Motor neuron (in vitro differentiated cells): Measurements from ENCODE around the gene HEXIM1. TPM values are rescaled to one million over a fixed set of nuclear protein-coding genes. Genes with fewer than 3 reads are reported as not detected.
A peak's percentile ranks its signal among the peaks of the same experiment; 100 is the strongest.

Experiments used
- ATAC-seq, 8 experiments: fragments of 200-7000 bp; cut with Tn5 transposase; replicated peaks in 6 of 8; 2 replicates each; pipeline ENCODE4 v1.8.0; 2021; ENCODE audit warnings: mild to moderate bottlenecking in 8 of 8, moderate library complexity in 8 of 8
- H3K27ac ChIP-seq, 2 donors: fragments of 250-450 bp; sonication (Bioruptor Pico); 2 replicates each; pipeline ENCODE4 v1.9.0; 2021; ENCODE audit warnings: antibody characterized with exemption in 2 of 2, mild to moderate bottlenecking in 2 of 2, moderate library complexity in 1 of 2
- H3K4me1 ChIP-seq, 2 donors: fragments of 250-450 bp; sonication (Bioruptor Pico); replicated peaks in 1 of 2; 2 replicates each; pipeline ENCODE4 v1.6.1; 2021; ENCODE audit warnings: antibody characterized with exemption in 2 of 2, mild to moderate bottlenecking in 2 of 2, moderate library complexity in 1 of 2
- H3K4me3 ChIP-seq, 5 donors: fragments of 250-450 bp; sonication (Bioruptor Pico); 2 replicates each; pipeline ENCODE4 v1.9.0; 2021; ENCODE audit warnings: antibody characterized with exemption in 5 of 5, mild to moderate bottlenecking in 5 of 5, moderate library complexity in 4 of 5
- WGBS, 10 experiments: fragments of 450-650 bp; shearing (Covaris generic); methylation state at CpG; one replicate each; pipeline ENCODE4 v1.0.0; 2022; 5-methylcytosine and 5-hydroxymethylcytosine counted together
- in situ Hi-C, 9 experiments: fragments of 400-800 bp; cut with MboI; loops; one replicate each; pipeline ENCODE4 v1.15.0; 2021; ENCODE audit warnings: low sequenced_read_pairs in 9 of 9, low pct_unique_long_range_greater_than_20kb in 2 of 9; ENCODE audit not compliant: unreplicated experiment in 9 of 9
- total RNA-seq, 8 experiments: library from RNA; unstranded; fragments of 300-600 nt; gene quantifications; 2 replicates each; pipeline versions ENCODE4 v1.2.3 to v1.2.4, GENCODE V29; 2022

HEXIM1 gene, protein sequence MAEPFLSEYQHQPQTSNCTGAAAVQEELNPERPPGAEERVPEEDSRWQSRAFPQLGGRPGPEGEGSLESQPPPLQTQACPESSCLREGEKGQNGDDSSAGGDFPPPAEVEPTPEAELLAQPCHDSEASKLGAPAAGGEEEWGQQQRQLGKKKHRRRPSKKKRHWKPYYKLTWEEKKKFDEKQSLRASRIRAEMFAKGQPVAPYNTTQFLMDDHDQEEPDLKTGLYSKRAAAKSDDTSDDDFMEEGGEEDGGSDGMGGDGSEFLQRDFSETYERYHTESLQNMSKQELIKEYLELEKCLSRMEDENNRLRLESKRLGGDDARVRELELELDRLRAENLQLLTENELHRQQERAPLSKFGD
- 10 to 100 TPM; 10.6 to 49.8 (median 23.0) TPM for total RNA-seq

- H3K4me3 ChIP-seq = peak within 1 kb of the TSS; percentile 57 to 65 (median 61)
- peaks cover 11 to 20% of the 10 kb centered on the region in 2 donors for H3K4me1 ChIP-seq
- peak within 1 kb of the TSS; percentile 97 to 99 for H3K27ac ChIP-seq
- in situ Hi-C loops = no loop called here
- ATAC-seq = peak; percentile 55 to 81 (median 76)
- 0 to 1% (median 0%) methylated on average over 2 to 25 of the region's 58 CpGs; no CpG with 5 or more reads in 2 of the 10 experiments for WGBS, 10 experiments
These were observed at the start of gene HEXIM1 for GRCh38 chr17:45148183-45149036. TSS of gene HEXIM1 (plus strand) at chr17:45148475. CDS start at chr17:45149191, 716 bp downstream.

DNA sequence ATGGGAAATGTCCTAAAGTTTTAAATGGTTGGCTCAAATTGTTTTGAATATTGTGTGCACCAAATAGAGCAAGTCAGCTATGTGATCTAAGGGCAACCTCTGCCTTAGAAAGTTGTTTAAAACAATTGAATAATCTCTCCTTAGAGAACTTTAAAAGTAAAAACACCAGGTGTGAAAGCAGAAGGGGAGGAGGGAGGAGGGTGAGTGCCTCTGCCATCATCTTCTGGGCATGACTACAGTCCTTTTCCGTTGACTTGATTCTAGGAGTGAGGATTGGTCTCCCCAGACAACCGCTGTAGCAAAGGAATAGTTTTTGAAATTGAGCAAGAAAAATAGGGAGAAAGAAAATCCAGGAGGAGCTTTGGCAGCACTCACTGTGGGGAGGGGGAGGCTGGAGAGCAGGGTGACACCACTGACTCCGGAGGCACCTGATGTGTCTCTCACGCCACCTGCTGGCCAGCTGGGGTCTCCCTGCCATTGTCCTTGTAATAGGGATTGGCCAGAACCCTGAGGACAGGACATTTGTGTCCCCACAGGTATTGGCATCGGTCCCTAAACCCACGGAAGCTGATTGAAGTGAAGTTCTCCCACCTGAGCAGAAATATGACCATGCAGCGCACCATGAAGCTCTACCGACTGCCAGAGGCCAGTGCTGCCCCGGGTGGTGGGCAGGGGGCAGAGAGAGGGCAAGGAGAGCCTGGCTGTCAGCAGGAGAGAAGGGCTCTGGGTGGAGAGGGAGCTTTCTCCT is 49.2 kb upstream of the HEXIM1 start:
- in situ Hi-C loops = no loop called here
- H3K4me3 ChIP-seq = no peak overlapping the region
- H3K27ac ChIP-seq = no peak overlapping the region
- ATAC-seq = peak; percentile 33 to 96 (median 87)
- WGBS, 10 experiments = 0 to 100% (median 46%) methylated on average over 1 to 7 of the region's 9 CpGs; no CpG with 5 or more reads in 4 of the 10 experiments
- no peaks in the 10 kb centered on the region for H3K4me1 ChIP-seq

GRCh38 chr17:45101546-45101882 is 46.8 kb upstream of the HEXIM1 start:
- no peak overlapping the region for H3K4me3 ChIP-seq
- WGBS, 10 experiments = 32 to 80% (median 72%) methylated on average over 1 to 5 of the region's 9 CpGs; no CpG with 5 or more reads in 4 of the 10 experiments
- no peak overlapping the region for H3K27ac ChIP-seq
- H3K4me1 ChIP-seq = no peaks in the 10 kb centered on the region
- ATAC-seq = no peak
- in situ Hi-C loops = no loop called here

- peak in 3 of 8 experiments; percentile 76 to 79 (median 78) for ATAC-seq
- 33 to 100% (median 79%) methylated on average over 3 to 8 of the region's 12 CpGs; no CpG with 5 or more reads in 3 of the 10 experiments for WGBS, 10 experiments
- Histone ChIP-seq H3K27ac (no peak overlapping the region), H3K4me1 (no peaks in the 10 kb centered on the region), H3K4me3 (no peak overlapping the region)
- in situ Hi-C loops = no loop called here
These were observed 46.1 kb upstream of the HEXIM1 start for GRCh38 chr17:45101883-45102811.

DNA sequence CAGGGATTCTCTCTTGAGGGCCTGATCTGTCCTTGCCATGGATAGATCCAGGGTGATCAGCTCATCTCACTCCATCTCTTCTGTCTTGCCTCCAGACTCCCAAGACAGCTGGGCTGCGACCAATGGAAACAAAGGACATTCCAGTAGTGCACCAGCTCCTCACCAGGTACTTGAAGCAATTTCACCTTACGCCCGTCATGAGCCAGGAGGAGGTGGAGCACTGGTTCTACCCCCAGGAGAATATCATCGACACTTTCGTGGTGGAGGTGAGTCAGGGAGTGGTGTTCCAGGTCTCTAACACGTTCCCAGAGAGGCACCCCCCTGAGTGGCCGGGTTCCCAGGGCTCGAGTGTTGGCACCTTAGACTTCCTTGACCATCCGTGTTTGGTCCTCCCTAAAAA is 45.4 kb upstream of the HEXIM1 start:
- Histone ChIP-seq H3K4me3 (no peak overlapping the region), H3K4me1 (no peaks in the 10 kb centered on the region), H3K27ac (no peak overlapping the region)
- 86 to 100% (median 93%) methylated on average over 1 to 6 of the region's 9 CpGs; no CpG with 5 or more reads in 6 of the 10 experiments for WGBS, 10 experiments
- no peak for ATAC-seq
- in situ Hi-C loops = no loop called here

DNA sequence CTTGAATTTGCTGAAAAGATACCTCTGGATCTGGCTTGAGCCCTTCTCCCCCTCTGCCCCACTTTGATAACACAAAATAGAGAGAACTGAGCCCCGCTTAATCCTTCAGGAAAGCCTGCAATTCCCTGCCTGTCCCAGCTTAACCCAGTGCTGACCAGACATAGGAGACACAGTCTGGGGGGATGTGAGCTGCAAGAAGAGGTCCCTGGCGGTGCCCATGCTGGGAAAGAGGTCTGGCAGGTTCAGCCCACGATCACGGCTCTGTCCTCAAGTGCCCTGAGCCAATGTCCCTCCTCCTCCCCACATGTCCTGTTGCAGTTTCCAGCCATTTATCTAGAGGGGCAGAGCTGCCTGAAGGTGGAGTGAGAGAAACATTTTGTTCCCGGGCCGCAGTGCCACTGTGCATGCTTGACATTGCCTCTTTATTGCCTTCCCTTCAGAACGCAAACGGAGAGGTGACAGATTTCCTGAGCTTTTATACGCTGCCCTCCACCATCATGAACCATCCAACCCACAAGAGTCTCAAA is 44.9 kb upstream of the HEXIM1 start:
- H3K4me1 ChIP-seq = no peaks in the 10 kb centered on the region
- WGBS, 10 experiments = 73 to 100% (median 97%) methylated on average over 1 to 7 of the region's 9 CpGs; no CpG with 5 or more reads in 2 of the 10 experiments
- no peak overlapping the region for H3K27ac ChIP-seq
- no peak for ATAC-seq
- no peak overlapping the region for H3K4me3 ChIP-seq
- in situ Hi-C loops = no loop called here

DNA sequence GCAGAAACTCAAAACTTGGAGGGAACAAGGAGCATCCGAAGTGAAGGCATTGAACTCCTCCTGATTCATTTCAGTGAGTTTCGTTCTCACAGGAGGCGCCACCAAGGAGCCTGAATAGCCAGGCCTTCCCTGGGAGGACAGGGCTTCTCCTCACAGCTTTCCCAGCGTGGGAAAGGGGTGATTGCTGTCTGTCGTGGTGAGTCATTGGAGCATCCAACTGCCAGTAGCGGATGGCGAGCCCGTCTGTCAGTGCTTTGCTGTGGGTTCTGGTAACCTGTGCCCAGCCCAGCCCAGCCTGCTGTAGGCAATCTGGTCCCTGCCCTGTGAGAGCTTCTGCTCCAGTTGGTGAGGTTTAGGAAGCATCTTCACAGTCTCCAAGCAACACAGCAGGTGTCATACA is 44.2 kb upstream of the HEXIM1 start:
- WGBS, 10 experiments = 0 to 100% (median 84%) methylated on average over 1 to 6 of the region's 8 CpGs; no CpG with 5 or more reads in 7 of the 10 experiments
- no peak for ATAC-seq
- no peak overlapping the region for H3K27ac ChIP-seq
- no peaks in the 10 kb centered on the region for H3K4me1 ChIP-seq
- in situ Hi-C loops = no loop called here
- H3K4me3 ChIP-seq = no peak overlapping the region

GRCh38 chr17:45104497-45104896 is 43.8 kb upstream of the HEXIM1 start:
- in situ Hi-C loops = no loop called here
- ATAC-seq = no peak
- Histone ChIP-seq H3K4me1 (no peaks in the 10 kb centered on the region), H3K27ac (no peak overlapping the region), H3K4me3 (no peak overlapping the region)
- WGBS, 10 experiments = 90 to 100% (median 91%) methylated on average over 2 to 4 of the region's 6 CpGs; no CpG with 5 or more reads in 7 of the 10 experiments

GRCh38 chr17:45104907-45105624 is 43.2 kb upstream of the HEXIM1 start:
- peak in 2 of 8 experiments; percentile 6 to 13 for ATAC-seq
- in situ Hi-C loops = no loop called here
- Histone ChIP-seq H3K4me1 (no peaks in the 10 kb centered on the region), H3K27ac (no peak overlapping the region), H3K4me3 (no peak overlapping the region)
- 77 to 93% (median 85%) methylated on average over 2 to 8 of the region's 17 CpGs; no CpG with 5 or more reads in 4 of the 10 experiments for WGBS, 10 experiments

- no peak overlapping the region for H3K27ac ChIP-seq
- in situ Hi-C loops = no loop called here
- WGBS, 10 experiments = 50 to 100% (median 85%) methylated on average over 1 to 2 of the region's 5 CpGs; no CpG with 5 or more reads in 6 of the 10 experiments
- H3K4me3 ChIP-seq = no peak overlapping the region
- ATAC-seq = no peak
- H3K4me1 ChIP-seq = peaks cover 0 to under 1% of the 10 kb centered on the region in 2 donors
These were observed 42.2 kb upstream of the HEXIM1 start for GRCh38 chr17:45106096-45106495.

GRCh38 chr17:45106582-45106981 is 41.7 kb upstream of the HEXIM1 start:
- no peak overlapping the region for H3K4me3 ChIP-seq
- no peak for ATAC-seq
- peaks cover 0 to 4% of the 10 kb centered on the region in 2 donors for H3K4me1 ChIP-seq
- in situ Hi-C loops = no loop called here
- 73 to 100% (median 85%) methylated on average over 1 to 4 of the region's 5 CpGs; no CpG with 5 or more reads in 3 of the 10 experiments for WGBS, 10 experiments
- H3K27ac ChIP-seq = no peak overlapping the region
